Nephron (organoid): Measurements from ENCODE around the gene STAB1.
A peak's percentile ranks its signal among the peaks of the same experiment; 100 is the strongest.

Experiments
- H3K27ac Mint-ChIP-seq, 3 experiments: 2 replicates each; pipeline ENCODE4 v1.8.0; 2020; ENCODE audit warnings: mixed read lengths in 3 of 3, mild to moderate bottlenecking in 2 of 3, moderate library complexity in 1 of 3
- H3K27me3 Mint-ChIP-seq: 2 replicates; pipeline ENCODE4 v1.8.0; 2021; ENCODE audit warnings: low read depth, mild to moderate bottlenecking, moderate library complexity, mixed read lengths
- H3K36me3 Mint-ChIP-seq: 2 replicates; pipeline ENCODE4 v1.8.0; 2020; ENCODE audit warnings: low read depth, mixed read lengths
- H3K4me1 Mint-ChIP-seq: 2 replicates; pipeline ENCODE4 v1.8.0; 2020; ENCODE audit warnings: mixed read lengths
- H3K4me3 Mint-ChIP-seq, 3 experiments: 2 replicates each; pipeline ENCODE4 v1.8.0; 2020; ENCODE audit warnings: mild to moderate bottlenecking in 3 of 3, mixed read lengths in 3 of 3, moderate library complexity in 2 of 3
- H3K9me3 Mint-ChIP-seq: 2 replicates; pipeline ENCODE4 v1.8.0; 2020; ENCODE audit warnings: mixed read lengths
- TF ChIP-seq, protein P1 (sequence below), 3 experiments: fragments of 200-600 bp; sonication (generic); IDR thresholded peaks; one replicate each; pipeline ENCODE4 v1.5.0; 2021; ENCODE audit warnings: antibody characterized with exemption in 3 of 3; ENCODE audit not compliant: unreplicated experiment in 3 of 3

The STAB1 gene

DNA sequence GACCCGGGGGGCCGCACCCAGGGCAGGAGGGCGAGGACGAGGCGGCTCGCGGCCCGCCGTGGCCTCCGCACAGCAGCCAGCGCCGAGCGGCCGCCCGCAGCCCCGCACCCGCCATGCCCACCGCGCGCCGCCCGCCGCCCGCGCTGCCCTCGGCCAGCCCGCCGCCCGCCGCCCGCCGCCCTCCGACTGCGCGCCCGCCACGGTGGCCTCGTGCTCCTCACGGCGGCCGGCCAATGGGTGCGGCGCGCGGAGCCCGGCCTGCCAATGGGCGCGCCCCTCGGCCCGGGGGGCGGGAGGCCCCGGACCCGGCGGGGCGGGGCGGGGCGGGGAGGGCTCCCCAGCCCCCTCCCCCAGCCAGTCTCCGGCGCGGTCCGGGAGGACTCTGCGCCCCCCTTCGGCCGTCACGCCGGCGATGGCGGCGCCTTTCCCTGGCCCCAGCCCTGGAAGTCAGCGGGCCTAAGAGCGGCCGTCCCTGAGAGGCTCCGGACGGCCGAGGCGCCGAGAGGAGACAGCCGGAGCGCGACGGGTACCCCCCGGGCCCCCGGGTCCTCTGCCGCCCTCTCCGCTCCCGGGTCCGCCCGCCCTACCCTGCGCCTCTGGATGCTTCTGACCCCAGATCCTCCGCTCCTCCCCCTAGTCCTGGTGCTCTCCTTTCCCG is 38.6 kb downstream of the STAB1 start, which contains the start of gene NT5DC2:
Gene NT5DC2, minus strand, starts transcription at position 235 of the 658 bp plus-strand sequence. Its CDS starts 120 bp downstream, at position 115.
- peaks cover 45% of the 10 kb centered on the region for H3K4me1 Mint-ChIP-seq
- H3K27me3 Mint-ChIP-seq = peaks cover 4% of the 10 kb centered on the region
- H3K27ac Mint-ChIP-seq = peak within 1 kb of the TSS; percentile 81 to 96 (median 88)
- TF ChIP-seq, protein P1, sequence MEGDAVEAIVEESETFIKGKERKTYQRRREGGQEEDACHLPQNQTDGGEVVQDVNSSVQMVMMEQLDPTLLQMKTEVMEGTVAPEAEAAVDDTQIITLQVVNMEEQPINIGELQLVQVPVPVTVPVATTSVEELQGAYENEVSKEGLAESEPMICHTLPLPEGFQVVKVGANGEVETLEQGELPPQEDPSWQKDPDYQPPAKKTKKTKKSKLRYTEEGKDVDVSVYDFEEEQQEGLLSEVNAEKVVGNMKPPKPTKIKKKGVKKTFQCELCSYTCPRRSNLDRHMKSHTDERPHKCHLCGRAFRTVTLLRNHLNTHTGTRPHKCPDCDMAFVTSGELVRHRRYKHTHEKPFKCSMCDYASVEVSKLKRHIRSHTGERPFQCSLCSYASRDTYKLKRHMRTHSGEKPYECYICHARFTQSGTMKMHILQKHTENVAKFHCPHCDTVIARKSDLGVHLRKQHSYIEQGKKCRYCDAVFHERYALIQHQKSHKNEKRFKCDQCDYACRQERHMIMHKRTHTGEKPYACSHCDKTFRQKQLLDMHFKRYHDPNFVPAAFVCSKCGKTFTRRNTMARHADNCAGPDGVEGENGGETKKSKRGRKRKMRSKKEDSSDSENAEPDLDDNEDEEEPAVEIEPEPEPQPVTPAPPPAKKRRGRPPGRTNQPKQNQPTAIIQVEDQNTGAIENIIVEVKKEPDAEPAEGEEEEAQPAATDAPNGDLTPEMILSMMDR (IDR thresholded peaks at IDR 0.05; ENCODE audit: unreplicated experiment in 3 of 3) = no peak
- H3K36me3 Mint-ChIP-seq = peaks cover 11% of the 10 kb centered on the region
- peak within 1 kb of the TSS; percentile 97 to 100 (median 97) for H3K4me3 Mint-ChIP-seq
- no peaks in the 10 kb centered on the region for H3K9me3 Mint-ChIP-seq

DNA sequence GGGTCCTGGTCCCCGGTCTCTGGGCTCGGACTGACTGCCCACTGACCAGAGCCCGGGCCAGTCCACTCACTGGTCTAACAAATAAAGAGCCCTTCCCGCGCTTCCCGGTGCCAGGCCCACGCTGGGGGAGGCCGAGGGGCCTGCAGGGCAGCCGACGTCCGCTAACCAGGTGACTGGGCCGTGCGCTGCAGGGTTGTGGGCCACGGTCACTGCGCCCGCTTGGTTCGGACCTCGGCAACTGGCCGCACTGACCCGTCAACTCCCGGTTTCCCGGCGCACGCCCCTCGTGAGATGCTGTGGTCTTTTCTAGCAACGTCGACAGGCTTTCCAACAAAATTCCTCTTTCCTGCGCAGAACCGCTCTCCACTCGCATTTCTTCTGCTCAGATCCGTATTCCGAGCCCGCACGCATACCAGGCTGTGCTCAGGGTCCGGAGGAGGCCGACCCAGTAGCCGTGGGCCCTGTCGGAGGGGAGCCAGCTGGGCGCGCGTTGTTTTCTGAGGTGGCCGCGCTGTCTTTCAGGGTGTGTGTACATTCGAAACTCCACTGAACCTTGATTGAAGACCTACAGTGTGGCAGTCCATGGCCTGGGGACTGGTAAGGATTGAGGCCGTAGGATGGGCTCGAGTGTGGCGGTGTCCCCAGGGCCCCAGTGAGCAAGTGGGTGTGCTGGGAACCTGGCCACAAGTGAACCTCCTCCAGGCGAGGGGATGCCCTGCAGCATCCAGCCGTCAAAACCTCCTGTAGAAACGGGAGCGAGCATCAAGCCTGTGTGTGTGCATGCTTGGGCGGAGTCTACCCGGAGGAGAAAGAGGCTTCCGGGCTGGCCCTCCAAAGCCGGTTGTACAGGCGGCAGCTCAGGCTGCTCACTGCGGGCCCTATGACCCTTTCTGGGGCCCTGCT is 39.4 kb downstream of the STAB1 start:
- H3K27ac Mint-ChIP-seq = peak overlapping the region; percentile 81 to 96 (median 88)
- H3K4me3 Mint-ChIP-seq = peak overlapping the region; percentile 97 to 100 (median 97)
- H3K9me3 Mint-ChIP-seq = no peaks in the 10 kb centered on the region
- H3K27me3 Mint-ChIP-seq = peaks cover 1% of the 10 kb centered on the region
- H3K36me3 Mint-ChIP-seq = peaks cover 14% of the 10 kb centered on the region
- peaks cover 51% of the 10 kb centered on the region for H3K4me1 Mint-ChIP-seq
- TF ChIP-seq, protein P1 (IDR thresholded peaks at IDR 0.05; ENCODE audit: unreplicated experiment in 3 of 3) = no peak

DNA sequence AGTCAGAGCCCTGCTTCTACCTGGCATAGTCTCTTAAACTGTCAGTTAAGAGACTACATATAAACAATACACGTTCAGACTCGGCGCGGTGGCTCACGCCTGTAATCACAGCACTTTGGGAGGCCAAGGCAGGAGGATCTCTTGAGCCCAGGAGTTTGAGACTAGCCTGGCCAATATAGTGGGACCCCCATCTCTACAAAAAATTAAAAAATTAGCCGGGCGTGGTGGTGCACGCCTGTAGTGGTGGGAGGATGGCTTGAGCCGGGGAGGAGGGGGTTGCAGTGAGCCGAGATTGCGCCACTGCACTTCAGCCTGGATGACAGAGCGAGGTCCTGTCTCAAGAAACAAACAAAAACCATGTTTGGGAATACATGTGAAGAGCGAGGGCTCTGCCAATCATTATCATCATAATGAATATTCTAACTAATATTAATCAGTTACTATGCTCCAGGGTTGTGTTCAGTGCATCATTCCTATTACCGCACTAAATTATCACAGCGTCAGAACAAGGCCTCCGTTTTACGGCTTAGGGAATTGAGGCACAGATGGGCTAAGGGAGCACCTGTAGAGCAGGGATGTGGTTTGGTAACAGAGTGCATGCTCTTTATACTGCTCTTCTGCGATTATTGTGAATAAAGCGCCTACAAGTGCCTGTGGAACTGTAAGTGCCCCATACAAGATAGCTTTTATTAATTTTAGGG is 40.4 kb downstream of the STAB1 start:
- Mint-ChIP-seq H3K36me3 (peaks cover 15% of the 10 kb centered on the region), H3K4me3 (peak overlapping the region; percentile 97 to 100 (median 97)), H3K27ac (peak overlapping the region; percentile 96 to 100 (median 98)), H3K4me1 (peaks cover 44% of the 10 kb centered on the region), H3K9me3 (no peaks in the 10 kb centered on the region), H3K27me3 (no peaks in the 10 kb centered on the region)
- TF ChIP-seq, protein P1 (IDR thresholded peaks at IDR 0.05; ENCODE audit: unreplicated experiment in 3 of 3) = no peak

DNA sequence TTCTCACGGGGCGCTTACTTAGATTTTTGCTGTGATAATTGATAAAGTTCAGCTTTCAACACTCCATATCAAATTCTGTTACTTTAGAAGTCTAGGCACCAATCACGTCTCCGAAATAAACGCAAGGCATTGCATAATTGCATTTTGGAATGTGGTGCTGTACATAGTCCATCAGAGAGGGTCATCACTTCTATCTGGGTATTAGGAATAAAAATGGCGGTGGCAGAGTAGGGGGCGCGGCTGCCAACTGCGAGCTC is 40.9 kb downstream of the STAB1 start:
- TF ChIP-seq, protein P1 (IDR thresholded peaks at IDR 0.05; ENCODE audit: unreplicated experiment in 3 of 3) = no peak
- Mint-ChIP-seq H3K27ac (peak overlapping the region; percentile 96 to 100 (median 98)), H3K4me3 (peak overlapping the region; percentile 97 to 100 (median 97)), H3K36me3 (peaks cover 19% of the 10 kb centered on the region), H3K4me1 (peaks cover 44% of the 10 kb centered on the region), H3K27me3 (no peaks in the 10 kb centered on the region), H3K9me3 (no peaks in the 10 kb centered on the region)

DNA sequence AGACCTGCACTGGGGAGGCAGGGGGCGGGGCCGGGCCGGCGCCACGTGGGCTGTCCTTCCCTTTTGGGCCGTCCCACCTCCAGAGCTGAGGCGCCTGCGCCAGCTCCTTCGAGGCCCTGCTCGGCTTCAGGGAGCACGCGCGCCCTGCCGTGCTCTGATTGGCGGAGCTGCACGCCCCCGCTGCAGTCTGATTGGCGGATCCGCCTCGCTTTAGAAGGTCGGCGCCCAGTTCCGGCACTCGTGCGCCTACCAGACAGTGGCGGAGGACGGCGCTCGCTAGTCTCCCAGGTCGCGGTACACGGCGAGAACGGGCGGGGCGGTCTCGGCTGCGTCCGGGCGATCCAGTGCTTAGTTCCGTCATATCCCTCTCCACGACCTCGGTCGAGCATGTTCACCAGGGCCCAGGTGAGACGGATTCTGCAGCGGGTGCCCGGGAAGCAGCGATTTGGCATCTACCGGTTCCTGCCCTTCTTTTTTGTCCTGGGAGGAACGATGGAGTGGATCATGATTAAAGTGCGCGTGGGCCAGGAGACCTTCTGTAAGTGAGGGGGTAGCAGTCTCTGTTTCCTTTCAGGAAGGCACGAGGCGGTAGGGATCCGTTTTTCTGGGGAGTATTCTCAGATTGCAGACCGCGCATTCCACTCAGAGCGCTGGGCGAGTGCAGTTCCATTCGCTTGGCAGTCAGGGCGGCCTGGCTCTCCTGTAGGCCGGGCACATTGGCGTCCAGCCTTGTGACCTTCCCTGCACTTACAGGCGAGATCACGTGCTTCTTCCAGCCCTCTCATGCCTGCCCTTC is 41.4 kb downstream of the STAB1 start, which contains the start of gene UQCC5:
Gene UQCC5, plus strand, starts transcription at position 237 of the 796 bp plus-strand sequence. Its CDS starts 151 bp downstream, at position 388.
- H3K4me1 Mint-ChIP-seq = peaks cover 44% of the 10 kb centered on the region
- H3K9me3 Mint-ChIP-seq = no peaks in the 10 kb centered on the region
- peak within 1 kb of the TSS; percentile 96 to 100 (median 98) for H3K27ac Mint-ChIP-seq
- H3K36me3 Mint-ChIP-seq = peaks cover 24% of the 10 kb centered on the region
- no peaks in the 10 kb centered on the region for H3K27me3 Mint-ChIP-seq
- TF ChIP-seq, protein P1 (IDR thresholded peaks at IDR 0.05; ENCODE audit: unreplicated experiment in 3 of 3) = no peak
- peak within 1 kb of the TSS; percentile 97 to 100 (median 97) for H3K4me3 Mint-ChIP-seq
